Activated B cell treated with CpG ODN at 0.5 μM for 24 hours (primary cell): Measurements from ENCODE around the gene ST6GALNAC3. TPM values are rescaled to one million over a fixed set of nuclear protein-coding genes. Genes with fewer than 3 reads are reported as not detected.

ENCODE experiments used
- ATAC-seq: fragments of 200-7000 bp; cut with Tn5 transposase; one replicate; pipeline ENCODE4 v1.10.0; 2021; ENCODE audit warnings: low read depth, mild to moderate bottlenecking, moderate library complexity
- CTCF ChIA-PET: fragments of 350-600 bp; sonication (Branson Sonifier 250); formaldehyde crosslinking; loops from one replicate; lab custom pipeline; 2021; ENCODE audit warnings: antibody characterized with exemption; lab: Charles Lee
- POLR2A ChIA-PET: fragments of 350-600 bp; sonication (Branson Sonifier 250); formaldehyde crosslinking; loops from one replicate; lab custom pipeline; 2021; ENCODE audit warnings: antibody characterized with exemption; lab: Charles Lee
- DNase-seq: peaks from one replicate; pipeline ENCODE4 v3.0.0; 2022
- H3K27ac Mint-ChIP-seq: one replicate; pipeline ENCODE4 v1.8.0; 2020; ENCODE audit warnings: mixed read lengths
- H3K27me3 Mint-ChIP-seq: one replicate; pipeline ENCODE4 v1.8.0; 2021; ENCODE audit warnings: mixed read lengths
- H3K36me3 Mint-ChIP-seq: one replicate; pipeline ENCODE4 v1.8.0; 2021; ENCODE audit warnings: low read depth, mixed read lengths
- H3K4me1 Mint-ChIP-seq: one replicate; pipeline ENCODE4 v1.8.0; 2021; ENCODE audit warnings: mixed read lengths
- H3K4me3 Mint-ChIP-seq: one replicate; pipeline ENCODE4 v1.8.0; 2020; ENCODE audit warnings: mild to moderate bottlenecking, mixed read lengths
- H3K9me3 Mint-ChIP-seq: one replicate; pipeline ENCODE4 v1.8.0; 2020; ENCODE audit warnings: mixed read lengths
- intact Hi-C: fragments of 100-400 bp; cut with micrococcal nuclease; formaldehyde crosslinking; loops from one replicate; pipeline ENCODE4 v1.15.1; 2024
- total RNA-seq: library from RNA; stranded (reverse); gene quantifications from 2 replicates; pipeline ENCODE4 v1.2.3, GENCODE V29; 2022
- TF ChIP-seq, protein P1 (sequence below): fragments of 200-600 bp; IDR thresholded peaks from one replicate; pipeline ENCODE4 v1.8.0; 2022; ENCODE audit warnings: antibody characterized with exemption, mild to moderate bottlenecking

Gene ST6GALNAC3
- total RNA-seq, 1 donor from 2014 or later = 12.6 TPM

GRCh38 chr1:76262601-76263000, 188.1 kb downstream of the ST6GALNAC3 start:
- no peak for DNase-seq
- TF ChIP-seq, protein P1, sequence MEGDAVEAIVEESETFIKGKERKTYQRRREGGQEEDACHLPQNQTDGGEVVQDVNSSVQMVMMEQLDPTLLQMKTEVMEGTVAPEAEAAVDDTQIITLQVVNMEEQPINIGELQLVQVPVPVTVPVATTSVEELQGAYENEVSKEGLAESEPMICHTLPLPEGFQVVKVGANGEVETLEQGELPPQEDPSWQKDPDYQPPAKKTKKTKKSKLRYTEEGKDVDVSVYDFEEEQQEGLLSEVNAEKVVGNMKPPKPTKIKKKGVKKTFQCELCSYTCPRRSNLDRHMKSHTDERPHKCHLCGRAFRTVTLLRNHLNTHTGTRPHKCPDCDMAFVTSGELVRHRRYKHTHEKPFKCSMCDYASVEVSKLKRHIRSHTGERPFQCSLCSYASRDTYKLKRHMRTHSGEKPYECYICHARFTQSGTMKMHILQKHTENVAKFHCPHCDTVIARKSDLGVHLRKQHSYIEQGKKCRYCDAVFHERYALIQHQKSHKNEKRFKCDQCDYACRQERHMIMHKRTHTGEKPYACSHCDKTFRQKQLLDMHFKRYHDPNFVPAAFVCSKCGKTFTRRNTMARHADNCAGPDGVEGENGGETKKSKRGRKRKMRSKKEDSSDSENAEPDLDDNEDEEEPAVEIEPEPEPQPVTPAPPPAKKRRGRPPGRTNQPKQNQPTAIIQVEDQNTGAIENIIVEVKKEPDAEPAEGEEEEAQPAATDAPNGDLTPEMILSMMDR = no peak
- H3K36me3 Mint-ChIP-seq = no peaks in the 10 kb centered on the region
- ChIA-PET POLR2A (no interaction called here), CTCF (no interaction called here)
- no peaks in the 10 kb centered on the region for H3K9me3 Mint-ChIP-seq
- H3K4me3 Mint-ChIP-seq = no peak overlapping the region
- peaks cover 15% of the 10 kb centered on the region for H3K4me1 Mint-ChIP-seq
- intact Hi-C loops = no loop called here
- no peaks in the 10 kb centered on the region for H3K27me3 Mint-ChIP-seq
- ATAC-seq = no peak
- H3K27ac Mint-ChIP-seq = no peak overlapping the region

DNA sequence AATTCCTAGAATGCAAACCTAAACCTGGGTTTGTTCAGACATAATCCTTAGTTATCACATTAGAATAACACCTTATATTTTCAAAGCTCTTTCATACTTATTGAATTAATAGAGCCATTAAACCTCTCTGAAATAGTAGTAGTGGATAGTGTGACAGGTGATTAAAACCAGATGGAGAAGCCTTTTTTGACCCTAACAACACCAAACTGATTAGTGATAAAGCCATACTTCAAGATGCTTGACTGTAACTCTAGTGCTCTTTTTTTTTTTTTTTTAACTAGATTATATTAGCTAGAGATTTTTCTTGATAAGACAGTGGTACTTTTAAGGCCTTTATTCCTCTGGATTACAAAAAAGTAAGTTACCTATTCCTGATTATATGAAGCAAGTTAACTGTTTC, 190.1 kb downstream of the ST6GALNAC3 start:
- H3K9me3 Mint-ChIP-seq = no peaks in the 10 kb centered on the region
- H3K36me3 Mint-ChIP-seq = no peaks in the 10 kb centered on the region
- ATAC-seq (no peak), DNase-seq (no peak)
- H3K27me3 Mint-ChIP-seq = no peaks in the 10 kb centered on the region
- intact Hi-C loops = no loop called here
- no peak overlapping the region for H3K27ac Mint-ChIP-seq
- no peak overlapping the region for H3K4me3 Mint-ChIP-seq
- POLR2A ChIA-PET = no interaction called here
- CTCF ChIA-PET = no interaction called here
- TF ChIP-seq, protein P1 = no peak
- peaks cover 22% of the 10 kb centered on the region for H3K4me1 Mint-ChIP-seq

GRCh38 chr1:76266762-76267161, 192.2 kb downstream of the ST6GALNAC3 start:
- ChIA-PET POLR2A (no interaction called here), CTCF (no interaction called here)
- no peaks in the 10 kb centered on the region for H3K27me3 Mint-ChIP-seq
- ATAC-seq (no peak), DNase-seq (no peak)
- no peak overlapping the region for H3K27ac Mint-ChIP-seq
- intact Hi-C loops = no loop called here
- H3K36me3 Mint-ChIP-seq = no peaks in the 10 kb centered on the region
- TF ChIP-seq, protein P1 = no peak
- H3K9me3 Mint-ChIP-seq = no peaks in the 10 kb centered on the region
- peaks cover 17% of the 10 kb centered on the region for H3K4me1 Mint-ChIP-seq
- H3K4me3 Mint-ChIP-seq = no peak overlapping the region

- DNase-seq = no peak
- Mint-ChIP-seq H3K27ac (no peak overlapping the region), H3K9me3 (no peaks in the 10 kb centered on the region), H3K4me3 (no peak overlapping the region), H3K4me1 (peaks cover 17% of the 10 kb centered on the region), H3K36me3 (no peaks in the 10 kb centered on the region), H3K27me3 (no peaks in the 10 kb centered on the region)
- intact Hi-C loops = no loop called here
- no peak for ATAC-seq
- ChIA-PET POLR2A (no interaction called here), CTCF (no interaction called here)
- TF ChIP-seq, protein P1 = no peak
Observed at GRCh38 chr1:76267631-76268030, 193.1 kb downstream of the ST6GALNAC3 start.

- intact Hi-C loops = no loop called here
- Mint-ChIP-seq H3K9me3 (no peaks in the 10 kb centered on the region), H3K4me3 (no peak overlapping the region), H3K27me3 (no peaks in the 10 kb centered on the region), H3K36me3 (no peaks in the 10 kb centered on the region), H3K4me1 (peaks cover 17% of the 10 kb centered on the region), H3K27ac (no peak overlapping the region)
- DNase-seq (no peak), ATAC-seq (no peak)
- ChIA-PET POLR2A (no interaction called here), CTCF (no interaction called here)
- TF ChIP-seq, protein P1 = no peak
Observed at GRCh38 chr1:76268341-76268740, 193.8 kb downstream of the ST6GALNAC3 start.
